ENCODE data around the gene TTC32. TPM values are rescaled to one million over a fixed set of nuclear protein-coding genes. Genes with fewer than 3 reads are reported as not detected.
"Not testable (repeated sequence)": the region's sequence is repeated elsewhere in the genome, so short reads cannot be mapped to it uniquely, and the experiment has no call there.

Gene TTC32
- total RNA-seq, 2 donors from 2014 or later: 9.2 to 11.9 TPM

- no peaks in the 10 kb centered on the region for H3K27me3 ChIP-seq (replicated peaks; ENCODE audit: insufficient read depth)
- no peaks in the 10 kb centered on the region for H3K36me3 ChIP-seq
- ATAC-seq (ENCODE audit: insufficient number of reproducible peaks, low FRiP score, low read depth) (no peak), DNase-seq (ENCODE audit: low spot score) (no peak)
- H3K9me3 ChIP-seq: no peaks in the 10 kb centered on the region
- no peak overlapping the region for H3K27ac ChIP-seq
- H3K4me3 ChIP-seq: no peak overlapping the region
- peaks cover 27 to 53% of the 10 kb centered on the region in 2 donors for H3K4me1 ChIP-seq (ENCODE audit: control insufficient read depth in 1 of 2, low read depth in 2 of 2)
- no peak for TF ChIP-seq CTCF (IDR thresholded peaks at IDR 0.05)
Observed at GRCh38 chr2:19894134-19894792, 7.5 kb downstream of the TTC32 start.

GRCh38 chr2:19893520-19894133 is 8.2 kb downstream of the TTC32 start:
- Histone ChIP-seq H3K4me1 (ENCODE audit: control insufficient read depth in 1 of 2, low read depth in 2 of 2) (peaks cover 23 to 55% of the 10 kb centered on the region in 2 donors), H3K36me3 (no peaks in the 10 kb centered on the region), H3K9me3 (no peaks in the 10 kb centered on the region), H3K27ac (no peak overlapping the region), H3K27me3 (replicated peaks; ENCODE audit: insufficient read depth) (no peaks in the 10 kb centered on the region), H3K4me3 (no peak overlapping the region)
- TF ChIP-seq CTCF (IDR thresholded peaks at IDR 0.05): no peak
- DNase-seq (ENCODE audit: low spot score): no peak
- ATAC-seq (ENCODE audit: insufficient number of reproducible peaks, low FRiP score, low read depth): no peak

GRCh38 chr2:19891971-19892370 is 9.8 kb downstream of the TTC32 start:
- H3K36me3 ChIP-seq; H3K9me3 ChIP-seq; DNase-seq (ENCODE audit: low spot score); H3K27me3 ChIP-seq (replicated peaks; ENCODE audit: insufficient read depth); H3K27ac ChIP-seq; H3K4me3 ChIP-seq; ATAC-seq (ENCODE audit: insufficient number of reproducible peaks, low FRiP score, low read depth): not testable (repeated sequence)
- peaks cover 9 to 43% of the 10 kb centered on the region in 2 donors for H3K4me1 ChIP-seq (ENCODE audit: control insufficient read depth in 1 of 2, low read depth in 2 of 2)

GRCh38 chr2:19890104-19890503 is 11.7 kb downstream of the TTC32 start:
- ATAC-seq (ENCODE audit: insufficient number of reproducible peaks, low FRiP score, low read depth) (no peak), DNase-seq (ENCODE audit: low spot score) (no peak)
- no peak for TF ChIP-seq CTCF (IDR thresholded peaks at IDR 0.05)

GRCh38 chr2:19888831-19889230 is 13.0 kb downstream of the TTC32 start:
- no peaks in the 10 kb centered on the region for H3K27me3 ChIP-seq (replicated peaks; ENCODE audit: insufficient read depth)
- DNase-seq (ENCODE audit: low spot score) (no peak), ATAC-seq (ENCODE audit: insufficient number of reproducible peaks, low FRiP score, low read depth) (no peak)
- TF ChIP-seq CTCF (IDR thresholded peaks at IDR 0.05): no peak
- no peak overlapping the region for H3K4me3 ChIP-seq
- H3K9me3 ChIP-seq: no peaks in the 10 kb centered on the region
- H3K4me1 ChIP-seq (ENCODE audit: control insufficient read depth in 1 of 2, low read depth in 2 of 2): peaks cover 0 to 20% of the 10 kb centered on the region in 2 donors
- H3K27ac ChIP-seq: no peak overlapping the region
- H3K36me3 ChIP-seq: no peaks in the 10 kb centered on the region

More at GRCh38 chr2:19890104-19890503, 11.7 kb downstream of the TTC32 start:
- no peak overlapping the region for H3K4me3 ChIP-seq
- H3K27ac ChIP-seq: no peak overlapping the region
- no peaks in the 10 kb centered on the region for H3K27me3 ChIP-seq (replicated peaks; ENCODE audit: insufficient read depth)
- peaks cover 4 to 29% of the 10 kb centered on the region in 2 donors for H3K4me1 ChIP-seq (ENCODE audit: control insufficient read depth in 1 of 2, low read depth in 2 of 2)
- H3K36me3 ChIP-seq: no peaks in the 10 kb centered on the region
- H3K9me3 ChIP-seq: no peaks in the 10 kb centered on the region

Measured in thoracic aorta (tissue), 2 donors.